Fibroblast of skin of right quadriceps (primary cell): ENCODE results near the gene GPBAR1.
"Not testable (repeated sequence)": the region's sequence is repeated elsewhere in the genome, so short reads cannot be mapped to it uniquely, and the experiment has no call there.

Experiments
- DNase-seq: peaks from one replicate; pipeline ENCODE4 v3.0.0-alpha.2; 2013

Gene GPBAR1

GRCh38 chr2:218269900-218270720 lies 9.3 kb downstream of the GPBAR1 start, which contains the start of the genes AAMP and PNKD:
TSS of gene AAMP (minus strand) at chr2:218270137. CDS start at chr2:218270086, 51 bp downstream.
TSS of gene PNKD (plus strand) at chr2:218270519. CDS start at chr2:218270536, 17 bp downstream.
- DNase-seq, result peak; percentile 100

DNA sequence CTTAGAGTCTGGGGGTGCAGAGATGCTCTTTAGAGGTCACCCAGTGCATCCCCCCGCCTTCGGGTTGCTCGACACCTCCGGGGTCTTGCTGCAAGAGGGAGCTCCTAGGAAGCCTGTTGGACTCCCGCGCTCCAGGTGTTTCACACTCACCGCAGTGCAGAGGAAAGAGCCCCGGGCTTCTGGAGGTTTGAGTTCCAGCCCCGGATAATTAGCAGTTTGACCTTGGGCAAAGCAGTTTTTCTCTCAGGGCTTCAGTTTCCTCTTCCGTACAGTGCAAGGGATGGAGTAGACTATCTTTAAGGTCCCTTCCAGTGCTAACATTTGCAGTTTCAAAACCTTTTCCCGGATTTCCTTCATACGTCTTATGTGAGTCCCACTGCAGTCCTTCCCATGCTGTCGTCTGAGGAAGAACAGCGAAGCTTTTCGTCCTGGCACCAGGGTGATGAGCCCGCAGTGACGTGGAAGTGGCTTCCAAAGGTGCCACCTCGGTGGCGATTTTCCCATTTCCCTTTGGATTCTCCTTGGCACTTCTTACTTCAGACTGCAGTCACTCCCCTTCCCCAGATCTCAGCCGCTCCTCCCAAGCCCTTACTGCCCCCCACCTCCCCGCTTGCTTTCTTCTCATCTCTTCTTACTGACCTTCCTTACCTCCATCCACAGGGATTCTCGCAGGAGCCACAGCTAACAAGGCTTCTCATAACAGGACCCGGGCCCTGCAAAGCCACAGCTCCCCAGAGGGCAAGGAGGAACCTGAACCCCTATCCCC lies 10.1 kb downstream of the GPBAR1 start:
- DNase-seq, result no peak

- no peak for DNase-seq
These were observed 10.6 kb downstream of the GPBAR1 start for GRCh38 chr2:218271487-218271797.

DNA sequence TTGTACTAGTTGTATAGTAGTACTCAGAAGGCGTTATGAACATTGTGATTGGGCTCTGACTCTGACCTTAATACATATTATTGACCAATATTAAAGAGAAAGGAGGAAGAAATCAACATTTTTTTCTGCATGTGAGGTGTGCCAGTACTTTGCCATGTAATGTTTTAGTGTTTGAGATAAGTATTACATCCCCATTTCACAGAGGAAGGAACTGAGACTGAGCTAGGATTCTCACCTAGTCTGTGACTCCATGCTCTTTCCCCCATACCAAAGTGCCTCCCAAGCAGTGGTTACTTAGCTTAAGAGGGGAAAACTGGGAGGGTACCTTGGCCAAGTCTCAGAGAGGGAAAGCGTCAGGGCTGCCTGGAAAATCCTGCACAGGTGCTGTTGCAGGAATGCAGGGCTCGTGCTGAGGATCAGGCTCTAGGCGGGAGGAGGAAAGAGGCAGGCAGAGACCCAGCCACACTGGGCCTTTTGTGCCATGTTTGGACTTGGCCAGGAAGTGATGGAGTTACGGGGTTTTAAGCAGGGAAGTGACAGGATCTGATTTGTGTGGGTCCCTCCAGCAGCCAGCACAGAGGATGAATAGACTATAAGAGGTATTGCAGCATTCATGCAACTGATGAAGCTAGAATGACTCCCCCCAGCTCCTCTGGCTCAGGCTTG lies 11.2 kb downstream of the GPBAR1 start:
- DNase-seq, result no peak

- DNase-seq, result peak; percentile 88
These were observed 11.9 kb downstream of the GPBAR1 start for GRCh38 chr2:218272531-218273212.

- not testable (repeated sequence) for DNase-seq
These were observed 12.5 kb downstream of the GPBAR1 start for GRCh38 chr2:218273214-218273907.

- no peak for DNase-seq
These were observed 13.1 kb downstream of the GPBAR1 start for GRCh38 chr2:218273908-218274249.

GRCh38 chr2:218274586-218274985 lies 13.8 kb downstream of the GPBAR1 start:
- no peak for DNase-seq

- no peak for DNase-seq
These were observed 14.7 kb downstream of the GPBAR1 start for GRCh38 chr2:218275371-218276072.

- no peak for DNase-seq
These were observed 16.4 kb downstream of the GPBAR1 start for GRCh38 chr2:218276986-218277755.

- no peak for DNase-seq
These were observed 17.1 kb downstream of the GPBAR1 start for GRCh38 chr2:218277921-218278320.

DNA sequence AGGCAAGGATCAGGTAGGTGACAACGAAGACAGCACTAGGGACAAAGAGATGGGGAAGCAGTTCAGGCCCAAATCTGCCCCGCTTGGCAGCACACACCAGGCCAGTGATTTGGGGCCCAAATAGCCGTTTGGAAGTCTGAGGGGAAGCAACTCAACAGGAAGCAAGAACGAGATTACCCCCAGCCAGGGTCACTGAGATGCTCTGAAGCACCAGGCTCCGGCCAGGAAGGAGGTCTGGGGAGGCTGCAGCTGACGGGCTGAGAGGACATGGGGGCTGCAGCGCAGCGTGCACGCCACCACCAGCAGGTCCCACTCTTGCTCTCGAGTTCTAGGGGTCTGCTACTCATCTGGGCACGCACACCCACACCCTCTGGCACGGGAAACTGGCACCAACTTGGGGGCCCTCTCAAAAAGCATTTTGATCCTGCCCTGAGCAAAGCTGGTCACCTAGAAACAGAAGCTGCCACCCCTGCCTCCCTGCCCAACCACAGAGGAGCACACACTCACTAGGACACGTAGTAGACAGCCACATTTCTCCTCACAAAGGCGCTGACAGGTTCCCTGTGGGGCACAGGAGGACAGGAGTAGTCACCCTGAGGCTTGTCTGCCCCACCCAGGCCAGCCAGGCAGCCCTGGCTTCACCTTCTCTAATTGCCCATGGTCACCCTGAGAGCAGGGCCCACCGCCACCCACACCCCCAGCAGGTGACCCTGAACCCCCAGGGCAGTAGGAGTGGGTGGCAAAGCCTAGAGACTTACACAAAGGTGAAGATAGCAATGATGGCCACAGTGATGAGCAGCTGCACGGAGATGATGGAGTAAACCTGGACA lies 17.9 kb downstream of the GPBAR1 start:
- no peak for DNase-seq

DNA sequence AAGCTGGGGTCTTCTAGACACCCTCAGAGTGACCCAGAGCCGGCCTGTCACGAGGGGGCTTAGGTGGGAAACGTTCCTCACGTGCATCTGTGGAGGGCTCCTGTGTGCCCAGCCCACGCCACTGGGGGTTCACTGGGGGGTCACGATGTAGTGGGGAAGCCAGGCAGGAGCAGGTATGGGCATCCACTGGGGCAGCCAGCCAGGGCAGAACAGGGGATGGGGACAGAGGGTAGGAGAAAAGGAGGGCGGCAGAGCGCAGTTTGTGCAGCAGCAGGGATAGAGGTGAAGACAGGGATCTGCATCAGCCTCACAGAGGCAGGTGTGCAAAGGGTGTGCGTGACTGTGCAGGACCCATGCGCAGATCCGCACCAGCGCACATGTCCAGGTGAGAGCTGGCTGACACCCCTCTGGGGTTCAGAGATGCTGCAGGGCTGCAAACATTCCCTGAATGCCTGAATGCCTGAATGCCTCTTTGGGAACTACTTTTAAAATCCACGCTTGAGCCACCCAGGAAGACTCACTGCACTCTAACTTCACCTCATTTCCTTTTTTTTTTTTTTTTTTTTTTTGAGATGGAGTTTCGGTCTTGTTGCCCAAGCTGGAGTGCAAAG lies 19.6 kb downstream of the GPBAR1 start:
- DNase-seq, result no peak

GRCh38 chr2:218281449-218281848 lies 20.6 kb downstream of the GPBAR1 start:
- no peak for DNase-seq

DNA sequence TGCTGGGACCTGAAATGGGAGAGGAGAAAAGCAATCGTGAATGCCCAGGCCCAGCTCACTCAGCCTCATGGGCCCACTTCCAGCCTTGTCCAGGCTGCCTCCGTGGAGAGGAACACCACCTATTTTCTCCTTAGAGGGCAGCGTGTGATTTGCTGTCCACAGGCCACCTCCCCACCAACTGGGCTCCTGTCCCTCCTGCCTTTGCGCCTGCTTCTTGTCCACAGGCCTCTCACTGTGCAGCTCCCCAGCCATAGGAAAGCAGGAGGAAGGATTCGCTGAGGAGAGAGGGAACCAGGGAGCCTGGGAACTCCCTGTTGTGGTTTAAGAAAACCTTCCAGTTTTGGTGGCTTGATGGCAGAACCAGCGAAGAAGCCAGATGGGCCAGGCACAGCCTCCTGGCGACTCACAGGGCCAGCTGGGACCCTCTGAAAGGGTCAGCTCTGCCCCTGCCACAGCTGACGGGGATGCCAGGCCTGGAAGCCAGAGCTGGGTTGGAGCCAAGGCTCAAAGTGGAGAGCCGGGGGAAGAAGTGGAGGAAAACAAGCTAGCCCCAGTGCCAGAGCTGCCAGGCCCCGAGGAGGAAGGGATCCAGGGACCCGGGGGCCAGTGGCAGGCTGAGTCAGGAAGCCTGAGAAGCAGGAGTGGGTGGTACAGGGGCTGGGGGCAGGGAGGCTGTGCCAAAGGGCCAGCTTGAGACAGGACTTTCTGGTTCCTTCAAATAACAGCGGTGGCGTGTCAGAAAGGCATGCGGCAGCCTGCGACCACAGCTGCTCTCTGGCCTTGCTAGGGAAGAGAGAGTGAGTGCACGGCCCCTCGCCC lies 21.6 kb downstream of the GPBAR1 start:
- no peak for DNase-seq

GRCh38 chr2:218284106-218284811 lies 23.4 kb downstream of the GPBAR1 start:
- DNase-seq, result peak; percentile 44

GRCh38 chr2:218285604-218286003 lies 24.8 kb downstream of the GPBAR1 start:
- no peak for DNase-seq
